Measurements from ENCODE around the gene ELOVL1.
A peak's percentile ranks its signal among the peaks of the same experiment; 100 is the strongest.

Gene ELOVL1

GRCh38 chr1:43360616-43361015 lies 7.2 kb downstream of the ELOVL1 start:
- no peak for DNase-seq (ENCODE audit: low spot score)
- TF ChIP-seq, protein P1, sequence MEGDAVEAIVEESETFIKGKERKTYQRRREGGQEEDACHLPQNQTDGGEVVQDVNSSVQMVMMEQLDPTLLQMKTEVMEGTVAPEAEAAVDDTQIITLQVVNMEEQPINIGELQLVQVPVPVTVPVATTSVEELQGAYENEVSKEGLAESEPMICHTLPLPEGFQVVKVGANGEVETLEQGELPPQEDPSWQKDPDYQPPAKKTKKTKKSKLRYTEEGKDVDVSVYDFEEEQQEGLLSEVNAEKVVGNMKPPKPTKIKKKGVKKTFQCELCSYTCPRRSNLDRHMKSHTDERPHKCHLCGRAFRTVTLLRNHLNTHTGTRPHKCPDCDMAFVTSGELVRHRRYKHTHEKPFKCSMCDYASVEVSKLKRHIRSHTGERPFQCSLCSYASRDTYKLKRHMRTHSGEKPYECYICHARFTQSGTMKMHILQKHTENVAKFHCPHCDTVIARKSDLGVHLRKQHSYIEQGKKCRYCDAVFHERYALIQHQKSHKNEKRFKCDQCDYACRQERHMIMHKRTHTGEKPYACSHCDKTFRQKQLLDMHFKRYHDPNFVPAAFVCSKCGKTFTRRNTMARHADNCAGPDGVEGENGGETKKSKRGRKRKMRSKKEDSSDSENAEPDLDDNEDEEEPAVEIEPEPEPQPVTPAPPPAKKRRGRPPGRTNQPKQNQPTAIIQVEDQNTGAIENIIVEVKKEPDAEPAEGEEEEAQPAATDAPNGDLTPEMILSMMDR (IDR thresholded peaks at IDR 0.05; ENCODE audit: extremely low read depth, missing control alignments), result no peak

- TF ChIP-seq, protein P1 (IDR thresholded peaks at IDR 0.05; ENCODE audit: extremely low read depth, missing control alignments), result no peak
- DNase-seq (ENCODE audit: low spot score), result no peak
Observed at GRCh38 chr1:43359696-43360095, 8.1 kb downstream of the ELOVL1 start.

DNA sequence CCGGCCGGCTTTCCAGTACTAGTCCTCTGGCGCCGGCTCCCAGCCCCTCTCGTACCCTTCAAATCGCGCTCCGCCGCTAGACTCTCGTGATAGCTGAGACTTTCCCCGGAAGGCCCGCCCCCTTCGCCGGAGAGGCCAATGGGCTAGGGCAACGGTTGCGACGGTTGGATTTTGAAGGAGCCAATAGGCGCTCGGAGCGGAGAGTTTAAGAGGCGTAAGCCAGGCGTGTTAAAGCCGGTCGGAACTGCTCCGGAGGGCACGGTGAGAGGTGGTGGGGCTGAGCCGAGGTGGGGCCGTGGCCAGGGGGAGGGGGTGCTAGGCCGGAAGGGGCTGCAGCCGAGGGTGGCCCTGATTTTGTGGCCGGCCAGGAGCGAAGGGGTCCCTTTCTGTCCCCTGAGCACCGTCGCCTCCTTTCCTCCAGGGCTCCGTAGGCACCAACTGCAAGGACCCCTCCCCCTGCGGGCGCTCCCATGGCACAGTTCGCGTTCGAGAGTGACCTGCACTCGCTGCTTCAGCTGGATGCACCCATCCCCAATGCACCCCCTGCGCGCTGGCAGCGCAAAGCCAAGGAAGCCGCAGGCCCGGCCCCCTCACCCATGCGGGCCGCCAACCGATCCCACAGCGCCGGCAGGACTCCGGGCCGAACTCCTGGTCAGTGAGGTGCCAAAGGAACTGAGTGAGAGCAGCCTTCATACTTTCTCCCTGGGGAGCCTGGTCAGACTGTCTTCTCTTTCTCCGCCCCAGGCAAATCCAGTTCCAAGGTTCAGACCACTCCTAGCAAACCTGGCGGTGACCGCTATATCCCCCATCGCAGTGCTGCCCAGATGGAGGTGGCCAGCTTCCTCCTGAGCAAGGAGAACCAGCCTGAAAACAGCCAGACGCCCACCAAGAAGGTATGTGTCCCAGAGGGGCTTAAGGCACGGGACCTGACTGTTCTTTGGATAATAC lies 8.8 kb downstream of the ELOVL1 start, which contains the start of gene CDC20:
Gene CDC20 (plus strand): TSS at position 236 of the 948 bp plus-strand sequence. CDS start 235 bp downstream, at position 471.
- TF ChIP-seq, protein P1 (IDR thresholded peaks at IDR 0.05; ENCODE audit: extremely low read depth, missing control alignments), result no peak
- peak; percentile 97 for DNase-seq (ENCODE audit: low spot score)

GRCh38 chr1:43358121-43358745 lies 9.6 kb downstream of the ELOVL1 start:
- TF ChIP-seq, protein P1 (IDR thresholded peaks at IDR 0.05; ENCODE audit: extremely low read depth, missing control alignments), result peak; percentile 40
- DNase-seq (ENCODE audit: low spot score), result peak; percentile 73

DNA sequence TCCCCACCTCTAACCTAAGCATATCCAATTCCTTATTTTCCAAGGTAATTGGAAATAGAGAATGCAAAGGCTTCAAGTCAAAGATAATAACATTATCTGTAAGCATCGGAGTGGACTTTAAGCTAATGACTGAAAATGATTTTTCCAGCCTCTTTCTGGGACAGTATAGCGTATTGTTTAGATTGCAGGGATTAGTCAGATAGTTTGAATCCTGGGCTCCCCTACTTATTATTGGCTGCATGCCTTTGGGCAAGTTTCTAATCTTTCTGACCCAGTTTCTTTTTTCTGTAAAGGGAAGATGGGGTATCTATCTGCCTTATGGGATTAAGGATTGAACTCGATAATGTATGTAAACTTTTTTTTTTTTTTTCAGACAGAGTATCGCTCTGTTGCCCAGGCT lies 10.6 kb downstream of the ELOVL1 start:
- TF ChIP-seq, protein P1 (IDR thresholded peaks at IDR 0.05; ENCODE audit: extremely low read depth, missing control alignments), result no peak

DNA sequence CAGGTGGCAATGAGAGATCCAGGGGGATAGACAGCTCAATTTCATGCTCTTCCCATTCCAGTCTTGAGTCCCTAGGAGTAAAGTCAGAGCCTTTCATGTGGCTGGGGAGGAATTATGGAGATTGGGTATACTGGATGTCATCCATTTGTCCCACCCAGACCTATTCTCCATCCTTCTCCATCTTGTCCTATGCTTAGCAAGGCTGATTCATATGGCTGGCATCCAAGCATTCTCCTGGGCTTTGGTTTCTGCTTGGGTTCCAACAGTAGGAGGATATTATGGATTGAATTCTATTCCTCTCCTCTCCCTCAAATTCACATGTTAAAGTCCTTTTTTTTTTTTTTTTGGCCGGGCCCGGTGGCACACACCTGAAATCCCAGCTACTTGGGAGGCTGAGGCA lies 12.9 kb downstream of the ELOVL1 start:
- TF ChIP-seq, protein P1 (IDR thresholded peaks at IDR 0.05; ENCODE audit: extremely low read depth, missing control alignments), result no peak
- no peak for DNase-seq (ENCODE audit: low spot score)

More for the DNA sequence above, 10.6 kb downstream of the ELOVL1 start:
- DNase-seq (ENCODE audit: low spot score), result no peak

DNA sequence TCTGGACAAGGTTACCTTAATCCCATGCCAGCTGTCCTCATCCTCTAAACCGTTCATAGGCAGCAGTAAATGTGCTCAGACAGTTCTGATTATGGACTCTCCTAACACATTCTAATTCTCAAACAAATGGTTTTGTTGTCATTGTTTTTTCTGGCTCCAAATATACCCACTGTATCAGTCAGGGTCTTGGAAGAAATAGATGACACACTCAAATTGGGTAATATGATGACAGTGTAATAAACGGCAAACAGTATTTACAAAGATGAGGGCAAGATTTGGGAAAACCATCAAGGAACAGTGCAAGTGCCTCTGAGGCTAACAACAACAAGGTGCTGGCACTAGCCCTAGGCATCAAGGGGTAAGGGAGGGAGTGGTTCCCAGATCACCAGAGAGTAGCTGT lies 13.3 kb downstream of the ELOVL1 start:
- TF ChIP-seq, protein P1 (IDR thresholded peaks at IDR 0.05; ENCODE audit: extremely low read depth, missing control alignments), result no peak
- DNase-seq (ENCODE audit: low spot score), result no peak
